ENCODE results near the gene INPP4A. TPM values are rescaled to one million over a fixed set of nuclear protein-coding genes. Genes with fewer than 3 reads are reported as not detected.

The INPP4A gene
- total and polyA plus RNA-seq, 10 of the 15 experiments (the other 5 are each of a cell fraction or from before 2014, with no cell fraction given) = 4.7 to 62.3 (median 36.9) TPM

- ATAC-seq (no peak), DNase-seq (ENCODE audit: low read depth, low spot score) (no peak), FAIRE-seq (no peak)
- ChIA-PET POLR2A (interaction anchor here (10.1 to 27.0 kb wide), 2 partner anchors 14 kb away, joined by 271 to 545 read pairs; no protein-coding TSS in a partner anchor), CTCF (interaction anchor here (0.7 to 7.9 kb wide), 7 partner anchors 8 to 55 kb away, joined by 3 to 64 read pairs (median 17); no protein-coding TSS in a partner anchor), RAD21 (ENCODE audit: unreplicated experiment) (interaction anchor here (2.0 to 11.0 kb wide), 5 partner anchors 10 to 54 kb away, joined by 8 to 200 read pairs (median 150); no protein-coding TSS in a partner anchor), SMC1A (ENCODE audit: uncharacterized antibody, unreplicated experiment) (interaction anchor here (1.0 to 28.2 kb wide), 4 partner anchors 16 to 66 kb away, joined by 3 to 816 read pairs (median 214); partner anchors contain the start of gene INPP4A)
- in situ Hi-C loops (cut with MboI) = no loop called here
- Histone ChIP-seq H3K9ac (ENCODE audit: control insufficient read depth, insufficient read depth, low read length) (no peak overlapping the region), H3K4me1 (ENCODE audit: control insufficient read depth, insufficient read depth, low read length) (peaks cover 84% of the 10 kb centered on the region), H3K27me3 (replicated peaks in 1 of 2; ENCODE audit: control insufficient read depth in 2 of 2, insufficient read depth in 2 of 2, low read length in 1 of 2) (no peaks in the 10 kb centered on the region), H3K79me2 (ENCODE audit: control insufficient read depth, insufficient read depth, low read length) (peaks cover 75% of the 10 kb centered on the region), H4K20me1 (ENCODE audit: control insufficient read depth, insufficient read depth) (no peaks in the 10 kb centered on the region), H3K4me3 (peak overlapping the region; percentile 42; the same call in 1 of the 2 replicates), H3K27ac (ENCODE audit: control insufficient read depth, insufficient read depth) (peak overlapping the region; percentile 99), H2AFZ (ENCODE audit: control insufficient read depth, low read depth, low read length) (no peak overlapping the region), H3K9me3 (replicated peaks; ENCODE audit: control insufficient read depth, insufficient read depth, low read length) (no peaks in the 10 kb centered on the region), H3K4me2 (ENCODE audit: control insufficient read depth, insufficient read depth) (peak overlapping the region; percentile 89), H3K36me3 (ENCODE audit: control insufficient read depth in 2 of 2, insufficient read depth in 2 of 2, low read length in 1 of 2) (peaks cover 2 to 14% of the 10 kb centered on the region in 2 experiments; a peak in 3 of 4 replicates)
- BruUV-seq (replicated peaks) = no TSS peak
- intact Hi-C loops (cut with micrococcal nuclease; ENCODE audit: unreplicated experiment) = loop anchor here (5.0 to 10.0 kb wide), 4 partner anchors 80 to 452 kb away; partner anchors contain the start of genes COA5 and UNC50
- 98% methylated on average over 11 of the region's 11 CpGs for WGBS (ENCODE audit: insufficient coverage, insufficient replicate concordance, low lambda C conversion rate, missing lambda C conversion rate)
- TF ChIP-seq, protein P1, sequence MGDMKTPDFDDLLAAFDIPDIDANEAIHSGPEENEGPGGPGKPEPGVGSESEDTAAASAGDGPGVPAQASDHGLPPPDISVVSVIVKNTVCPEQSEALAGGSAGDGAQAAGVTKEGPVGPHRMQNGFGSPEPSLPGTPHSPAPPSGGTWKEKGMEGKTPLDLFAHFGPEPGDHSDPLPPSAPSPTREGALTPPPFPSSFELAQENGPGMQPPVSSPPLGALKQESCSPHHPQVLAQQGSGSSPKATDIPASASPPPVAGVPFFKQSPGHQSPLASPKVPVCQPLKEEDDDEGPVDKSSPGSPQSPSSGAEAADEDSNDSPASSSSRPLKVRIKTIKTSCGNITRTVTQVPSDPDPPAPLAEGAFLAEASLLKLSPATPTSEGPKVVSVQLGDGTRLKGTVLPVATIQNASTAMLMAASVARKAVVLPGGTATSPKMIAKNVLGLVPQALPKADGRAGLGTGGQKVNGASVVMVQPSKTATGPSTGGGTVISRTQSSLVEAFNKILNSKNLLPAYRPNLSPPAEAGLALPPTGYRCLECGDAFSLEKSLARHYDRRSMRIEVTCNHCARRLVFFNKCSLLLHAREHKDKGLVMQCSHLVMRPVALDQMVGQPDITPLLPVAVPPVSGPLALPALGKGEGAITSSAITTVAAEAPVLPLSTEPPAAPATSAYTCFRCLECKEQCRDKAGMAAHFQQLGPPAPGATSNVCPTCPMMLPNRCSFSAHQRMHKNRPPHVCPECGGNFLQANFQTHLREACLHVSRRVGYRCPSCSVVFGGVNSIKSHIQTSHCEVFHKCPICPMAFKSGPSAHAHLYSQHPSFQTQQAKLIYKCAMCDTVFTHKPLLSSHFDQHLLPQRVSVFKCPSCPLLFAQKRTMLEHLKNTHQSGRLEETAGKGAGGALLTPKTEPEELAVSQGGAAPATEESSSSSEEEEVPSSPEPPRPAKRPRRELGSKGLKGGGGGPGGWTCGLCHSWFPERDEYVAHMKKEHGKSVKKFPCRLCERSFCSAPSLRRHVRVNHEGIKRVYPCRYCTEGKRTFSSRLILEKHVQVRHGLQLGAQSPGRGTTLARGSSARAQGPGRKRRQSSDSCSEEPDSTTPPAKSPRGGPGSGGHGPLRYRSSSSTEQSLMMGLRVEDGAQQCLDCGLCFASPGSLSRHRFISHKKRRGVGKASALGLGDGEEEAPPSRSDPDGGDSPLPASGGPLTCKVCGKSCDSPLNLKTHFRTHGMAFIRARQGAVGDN (IDR thresholded peaks at IDR 0.05) = peak; percentile 42; the same call in 1 of the 2 replicates
- TF ChIP-seq E2F8 (IDR thresholded peaks at IDR 0.05; ENCODE audit: low read depth, partially characterized antibody) = no peak
- TF ChIP-seq DPF2 (IDR thresholded peaks at IDR 0.05) = no peak
- no peak for TF ChIP-seq EZH2 (IDR thresholded peaks at IDR 0.05; ENCODE audit: borderline replicate concordance, control insufficient read depth, low read depth, low read length)
- no peak for TF ChIP-seq HDAC6 (IDR thresholded peaks at IDR 0.05; ENCODE audit: unreplicated experiment)
- no peak for TF ChIP-seq IRF3 (IDR thresholded peaks at IDR 0.05)
- no peak for TF ChIP-seq RELA (IDR thresholded peaks at IDR 0.05; ENCODE audit: borderline replicate concordance, partially characterized antibody)
- no peak for TF ChIP-seq WRNIP1 (IDR thresholded peaks at IDR 0.05; ENCODE audit: borderline replicate concordance, low read depth, low read length)
- peak; percentile 58 for TF ChIP-seq IKZF1 (conservative IDR thresholded peaks at IDR 0.05)
- TF ChIP-seq, protein P2, sequence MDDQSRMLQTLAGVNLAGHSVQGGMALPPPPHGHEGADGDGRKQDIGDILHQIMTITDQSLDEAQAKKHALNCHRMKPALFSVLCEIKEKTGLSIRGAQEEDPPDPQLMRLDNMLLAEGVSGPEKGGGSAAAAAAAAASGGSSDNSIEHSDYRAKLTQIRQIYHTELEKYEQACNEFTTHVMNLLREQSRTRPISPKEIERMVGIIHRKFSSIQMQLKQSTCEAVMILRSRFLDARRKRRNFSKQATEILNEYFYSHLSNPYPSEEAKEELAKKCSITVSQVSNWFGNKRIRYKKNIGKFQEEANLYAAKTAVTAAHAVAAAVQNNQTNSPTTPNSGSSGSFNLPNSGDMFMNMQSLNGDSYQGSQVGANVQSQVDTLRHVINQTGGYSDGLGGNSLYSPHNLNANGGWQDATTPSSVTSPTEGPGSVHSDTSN (IDR thresholded peaks at IDR 0.05; ENCODE audit: insufficient replicate concordance, low read depth, low read length) = no peak
- no peak for TF ChIP-seq IRF5 (IDR thresholded peaks at IDR 0.05; ENCODE audit: borderline replicate concordance)
- TF ChIP-seq HDGF (IDR thresholded peaks at IDR 0.05) = no peak
These were observed 22.5 kb downstream of the INPP4A start for GRCh38 chr2:98467082-98467536.

Data from GM12878 (cell line).